B cell (primary cell): Measurements from ENCODE around the gene PTPN7. TPM values are rescaled to one million over a fixed set of nuclear protein-coding genes. Genes with fewer than 3 reads are reported as not detected.
A peak's percentile ranks its signal among the peaks of the same experiment; 100 is the strongest.

Experiments
- ATAC-seq: fragments of 200-7000 bp; cut with Tn5 transposase; one replicate; pipeline ENCODE4 v1.10.0; 2021; ENCODE audit warnings: low read depth, mild to moderate bottlenecking, moderate number of reproducible peaks, moderate library complexity
- CTCF ChIA-PET: fragments of 350-600 bp; sonication (Branson Sonifier 250); formaldehyde crosslinking; loops from one replicate; lab custom pipeline; 2021; ENCODE audit warnings: antibody characterized with exemption, inconsistent platforms; lab: Charles Lee
- POLR2A ChIA-PET: fragments of 350-600 bp; sonication (Branson Sonifier 250); formaldehyde crosslinking; loops from one replicate; lab custom pipeline; 2021; ENCODE audit warnings: antibody characterized with exemption; lab: Charles Lee
- DNase-seq: peaks from one replicate; pipeline ENCODE4 v3.0.0; 2013
- H2AFZ ChIP-seq: 2 replicates; pipeline ENCODE4 v1.6.1; 2012; ENCODE audit warnings: mild to moderate bottlenecking, low read depth, low read length; ENCODE audit not compliant: insufficient read depth, poor library complexity, severe bottlenecking
- H3K27ac ChIP-seq, 2 donors: 1 replicate in 1 of 2; 2 replicates in 1 of 2; pipeline ENCODE4 v1.5.1; 2012 to 2013; ENCODE audit warnings: low read length in 2 of 2, mild to moderate bottlenecking in 2 of 2, moderate library complexity in 1 of 2
- H3K27me3 ChIP-seq, 4 experiments: fragments of 200-600 bp in 1 of 4; sonication (generic) in 1 of 4; replicated peaks in 1 of 4; 1 replicate in 2 of 4; 2 replicates in 2 of 4; pipeline versions ENCODE4 v1.6.1 to v1.7.0; 2013 to 2016; ENCODE audit warnings: low read length in 3 of 4, mild to moderate bottlenecking in 2 of 4, mixed read lengths in 1 of 4, moderate library complexity in 1 of 4; ENCODE audit not compliant: insufficient read depth in 4 of 4, control insufficient read depth in 3 of 4; ENCODE audit errors: control extremely low read depth in 1 of 4
- H3K36me3 ChIP-seq, 2 experiments: replicated peaks in 1 of 2; 1 replicate in 1 of 2; 2 replicates in 1 of 2; pipeline versions ENCODE4 v1.6.1 to v1.7.1; 2013; ENCODE audit warnings: low read length in 1 of 2; ENCODE audit not compliant: insufficient read depth in 2 of 2, control insufficient read depth in 1 of 2; ENCODE audit errors: control extremely low read depth in 1 of 2, extremely low read depth in 1 of 2
- H3K4me1 ChIP-seq, 2 donors: fragments of 200-600 bp in 1 of 2; sonication (generic) in 1 of 2; 1 replicate in 1 of 2; 2 replicates in 1 of 2; pipeline versions ENCODE4 v1.5.1 to v1.6.1; 2013 to 2017; ENCODE audit warnings: low read length in 2 of 2; ENCODE audit not compliant: control insufficient read depth in 2 of 2, insufficient read depth in 2 of 2
- H3K4me2 ChIP-seq: replicated peaks from 2 replicates; pipeline ENCODE3; 2012; ENCODE audit warnings: mild to moderate bottlenecking, low read depth, low read length; ENCODE audit not compliant: poor library complexity, severe bottlenecking
- H3K4me3 ChIP-seq, 5 experiments: fragments of 200-600 bp in 1 of 5; sonication (generic) in 1 of 5; 1 replicate in 3 of 5; 2 replicates in 2 of 5; pipeline versions ENCODE4 v1.5.1 to v1.7.0; 2011 to 2016; ENCODE audit warnings: low read length in 4 of 5, mild to moderate bottlenecking in 4 of 5, low read depth in 2 of 5, control low read depth in 1 of 5, moderate library complexity in 1 of 5; ENCODE audit not compliant: insufficient read depth in 1 of 5; ENCODE audit errors: control extremely low read depth in 1 of 5, extremely low read depth in 1 of 5
- H3K79me2 ChIP-seq: fragments of 200-600 bp; sonication (generic); one replicate; pipeline ENCODE4 v1.6.0; 2016; ENCODE audit warnings: low read length; ENCODE audit not compliant: control insufficient read depth, insufficient read depth
- H3K9ac ChIP-seq: fragments of 200-600 bp; sonication (generic); 2 replicates; pipeline ENCODE4 v1.6.1; 2017; ENCODE audit warnings: mild to moderate bottlenecking, low read length, moderate library complexity
- H3K9me3 ChIP-seq, 3 donors: one replicate each; pipeline versions ENCODE4 v1.6.1 to v1.7.1; 2013; ENCODE audit warnings: low read length in 2 of 3; ENCODE audit not compliant: control insufficient read depth in 2 of 3, insufficient read depth in 1 of 3; ENCODE audit errors: control extremely low read depth in 1 of 3
- H4K20me1 ChIP-seq: 2 replicates; pipeline ENCODE4 v1.6.0; 2012; ENCODE audit warnings: mild to moderate bottlenecking, low read length; ENCODE audit not compliant: insufficient read depth, control insufficient read depth, poor library complexity, severe bottlenecking
- H3K27ac Mint-ChIP-seq: one replicate; pipeline ENCODE4 v1.8.0; 2021; ENCODE audit warnings: mixed read lengths
- H3K27me3 Mint-ChIP-seq: one replicate; pipeline ENCODE4 v1.8.0; 2021; ENCODE audit warnings: mixed read lengths
- H3K4me1 Mint-ChIP-seq: one replicate; pipeline ENCODE4 v1.8.0; 2021; ENCODE audit warnings: mixed read lengths
- H3K4me3 Mint-ChIP-seq: one replicate; pipeline ENCODE4 v1.8.0; 2021; ENCODE audit warnings: mixed read lengths
- H3K9me3 Mint-ChIP-seq: one replicate; pipeline ENCODE4 v1.8.0; 2022; ENCODE audit warnings: mixed read lengths; ENCODE audit not compliant: insufficient read depth
- CTCF ChIP-seq: fragments of 200-600 bp; IDR thresholded peaks from one replicate; pipeline ENCODE4 v1.8.0; 2022; ENCODE audit warnings: antibody characterized with exemption, mild to moderate bottlenecking
- EZH2 ChIP-seq: IDR thresholded peaks from 2 replicates; pipeline ENCODE4 v1.6.1; 2012; ENCODE audit warnings: borderline replicate concordance, low read depth, mild to moderate bottlenecking, moderate library complexity, low read length; ENCODE audit not compliant: insufficient read depth, poor library complexity, severe bottlenecking
- WGBS: methylation state at CpG from one replicate; pipeline ENCODE4 v1.1.5; 2013; ENCODE audit warnings: missing lambda C conversion rate; ENCODE audit not compliant: insufficient coverage; 5-methylcytosine and 5-hydroxymethylcytosine counted together
- intact Hi-C: fragments of 100-400 bp; cut with micrococcal nuclease; formaldehyde crosslinking; loops from one replicate; pipeline ENCODE4 v1.10.0; 2022
- polyA plus RNA-seq: library from polyadenylated mRNA; depleted of rRNA; stranded (reverse); fragments of >200 nt; gene quantifications from 2 replicates; pipeline ENCODE4 v1.2.3, GENCODE V29; 2012
- total RNA-seq, 2 donors: library from RNA; stranded (reverse); fragments of 120-200 nt in 1 of 2; gene quantifications; 1 replicate in 1 of 2; 2 replicates in 1 of 2; pipeline versions ENCODE4 v1.2.3 to v1.2.4, GENCODE V29; 2013 to 2022

Gene PTPN7
- total and polyA plus RNA-seq, 2 donors (not counting 1 experiment from before 2014, with no cell fraction given), result 16.0 to 37.5 TPM

GRCh38 chr1:202164271-202165037 is 4.1 kb upstream of the PTPN7 start:
- Histone ChIP-seq H3K27me3 (no peaks in the 10 kb centered on the region), H2AFZ (no peak overlapping the region), H3K79me2 (peaks cover 37% of the 10 kb centered on the region), H3K4me3 (peak overlapping the region in 2 of 5 experiments; percentile 1 to 5), H3K9me3 (no peaks in the 10 kb centered on the region), H4K20me1 (peaks cover 3% of the 10 kb centered on the region), H3K27ac (no peak overlapping the region), H3K4me1 (peaks cover 66 to 68% of the 10 kb centered on the region in 2 donors), H3K36me3 (no peaks in the 10 kb centered on the region), H3K9ac (peak overlapping the region; percentile 30), H3K4me2 (peak overlapping the region; percentile 91)
- intact Hi-C loops, result loop anchor here (5.0 to 10.0 kb wide), 6 partner anchors 180 to 800 kb away; partner anchors contain the start of genes CSRP1, CYB5R1, IPO9 and RNPEP
- H3K9me3 Mint-ChIP-seq, result no peaks in the 10 kb centered on the region
- ATAC-seq (peak; percentile 76), DNase-seq (peak; percentile 90)
- ChIA-PET POLR2A (no interaction called here), CTCF (interaction anchor here (0.9 to 1.8 kb wide), 4 partner anchors 10 to 25 kb away, joined by 3 to 10 read pairs (median 5); no protein-coding TSS in a partner anchor)
- peaks cover 71% of the 10 kb centered on the region for H3K4me1 Mint-ChIP-seq
- H3K27me3 Mint-ChIP-seq, result peaks cover 6% of the 10 kb centered on the region
- peak overlapping the region; percentile 69 for H3K4me3 Mint-ChIP-seq
- peak overlapping the region; percentile 82 for H3K27ac Mint-ChIP-seq
- WGBS, result 27% methylated on average over 9 of the region's 11 CpGs
- TF ChIP-seq EZH2 (no peak), CTCF (no peak)
